Neural cell (in vitro differentiated cells): ENCODE data around the gene FGA. TPM values are rescaled to one million over a fixed set of nuclear protein-coding genes. Genes with fewer than 3 reads are reported as not detected.
"Not testable (repeated sequence)": the region's sequence is repeated elsewhere in the genome, so short reads cannot be mapped to it uniquely, and the experiment has no call there.

Source experiments
- H2AFZ ChIP-seq: fragments of 200-600, 300-800 bp; sonication (generic), shearing (Covaris generic); 2 replicates; pipeline ENCODE4 v1.6.0; 2014; ENCODE audit warnings: low read depth, mild to moderate bottlenecking, antibody characterized with exemption, low read length, moderate library complexity
- H3F3A ChIP-seq: fragments of 200-600 bp; shearing (Covaris generic); 2 replicates; pipeline ENCODE4 v1.6.1; 2016; ENCODE audit warnings: mild to moderate bottlenecking, moderate library complexity, mixed read lengths, antibody characterized with exemption, low read length; ENCODE audit not compliant: insufficient read depth, poor library complexity, severe bottlenecking
- H3K27ac ChIP-seq: fragments of 200-600, 300-800 bp; sonication (generic), shearing (Covaris generic); 2 replicates; pipeline ENCODE4 v1.5.1; 2014; ENCODE audit warnings: mild to moderate bottlenecking, low read length, moderate library complexity
- H3K27me3 ChIP-seq: fragments of 300-800, 200-600 bp; sonication (generic), shearing (Covaris generic); 2 replicates; pipeline ENCODE4 v1.6.0; 2014; ENCODE audit warnings: mild to moderate bottlenecking, low read depth, low read length, moderate library complexity; ENCODE audit not compliant: insufficient read depth
- H3K36me3 ChIP-seq: fragments of 300-800, 200-600 bp; sonication (generic), shearing (Covaris generic); 2 replicates; pipeline ENCODE4 v1.5.1; 2014; ENCODE audit warnings: mild to moderate bottlenecking, antibody characterized with exemption, low read length, moderate library complexity; ENCODE audit not compliant: insufficient read depth
- H3K4me2 ChIP-seq: fragments of 300-800, 200-600 bp; sonication (generic), shearing (Covaris generic); 2 replicates; pipeline ENCODE4 v1.6.0; 2014; ENCODE audit warnings: mild to moderate bottlenecking, low read length
- H3K4me3 ChIP-seq: fragments of 300-800, 200-600 bp; sonication (generic), shearing (Covaris generic); 2 replicates; pipeline ENCODE4 v1.5.1; 2014; ENCODE audit warnings: mild to moderate bottlenecking, low read length, moderate library complexity
- H3K79me2 ChIP-seq: fragments of 200-600 bp; shearing (Covaris generic); replicated peaks from 2 replicates; pipeline ENCODE4 v1.6.0; 2014; ENCODE audit warnings: mild to moderate bottlenecking, low read length, moderate library complexity; ENCODE audit not compliant: insufficient read depth
- H3K9ac ChIP-seq: fragments of 300-800, 200-600 bp; sonication (generic), shearing (Covaris generic); 2 replicates; pipeline ENCODE4 v1.6.1; 2016; ENCODE audit warnings: mild to moderate bottlenecking, low read length, mixed read lengths
- H3K9me2 ChIP-seq: fragments of 200-600 bp; shearing (Covaris generic); 2 replicates; pipeline ENCODE4 v1.6.1; 2016; ENCODE audit warnings: mild to moderate bottlenecking, low read length, mixed read lengths; ENCODE audit not compliant: insufficient read depth
- H3K9me3 ChIP-seq: fragments of 200-600, 300-800 bp; sonication (generic), shearing (Covaris generic); 2 replicates; pipeline ENCODE4 v1.6.1; 2016; ENCODE audit warnings: mild to moderate bottlenecking, mixed run types, low read length, moderate library complexity, mixed read lengths
- H4K20me1 ChIP-seq: fragments of 200-600 bp; shearing (Covaris generic); 2 replicates; pipeline ENCODE4 v1.6.1; 2016; ENCODE audit warnings: mild to moderate bottlenecking, mixed run types; ENCODE audit not compliant: insufficient read depth
- EP300 ChIP-seq: fragments of 450-650 bp; conservative IDR thresholded peaks from 2 replicates; pipeline ENCODE4 v1.6.1; 2014; ENCODE audit warnings: antibody characterized with exemption, mild to moderate bottlenecking, moderate library complexity; ENCODE audit not compliant: poor library complexity, severe bottlenecking
- EZH2 ChIP-seq: fragments of 200-600, 300-800 bp; shearing (Covaris generic), sonication (generic); IDR thresholded peaks from 2 replicates; pipeline ENCODE4 v1.6.1; 2014; ENCODE audit warnings: antibody characterized with exemption, low read length, borderline replicate concordance, mild to moderate bottlenecking; ENCODE audit not compliant: insufficient read depth, poor library complexity, severe bottlenecking
- POLR2AphosphoS5 ChIP-seq: IDR thresholded peaks from 2 replicates; pipeline ENCODE4 v1.6.1; 2012
- RAD21 ChIP-seq: fragments of 450-650 bp; conservative IDR thresholded peaks from 2 replicates; pipeline ENCODE4 v1.6.1; 2014; ENCODE audit warnings: antibody characterized with exemption, mild to moderate bottlenecking, moderate library complexity
- TAF1 ChIP-seq: IDR thresholded peaks from 2 replicates; pipeline ENCODE4 v1.6.1; 2012; ENCODE audit warnings: low read depth
- polyA plus RNA-seq: library from polyadenylated mRNA; depleted of rRNA; stranded (reverse); fragments of >200 nt; gene quantifications from 2 replicates; pipeline ENCODE4 v1.2.3, GENCODE V29; 2014
- TF ChIP-seq, protein P1 (sequence below): fragments of 450-650 bp; IDR thresholded peaks from 2 replicates; pipeline ENCODE4 v1.5.1; 2014; ENCODE audit warnings: antibody characterized with exemption, mild to moderate bottlenecking, moderate library complexity; ENCODE audit not compliant: poor library complexity, severe bottlenecking
- TF ChIP-seq, protein P2 (sequence below): IDR thresholded peaks from 2 replicates; pipeline ENCODE4 v1.6.1; 2012; ENCODE audit warnings: borderline replicate concordance

FGA gene
- polyA plus RNA-seq, 1 donor from 2014 or later, result not detected

DNA sequence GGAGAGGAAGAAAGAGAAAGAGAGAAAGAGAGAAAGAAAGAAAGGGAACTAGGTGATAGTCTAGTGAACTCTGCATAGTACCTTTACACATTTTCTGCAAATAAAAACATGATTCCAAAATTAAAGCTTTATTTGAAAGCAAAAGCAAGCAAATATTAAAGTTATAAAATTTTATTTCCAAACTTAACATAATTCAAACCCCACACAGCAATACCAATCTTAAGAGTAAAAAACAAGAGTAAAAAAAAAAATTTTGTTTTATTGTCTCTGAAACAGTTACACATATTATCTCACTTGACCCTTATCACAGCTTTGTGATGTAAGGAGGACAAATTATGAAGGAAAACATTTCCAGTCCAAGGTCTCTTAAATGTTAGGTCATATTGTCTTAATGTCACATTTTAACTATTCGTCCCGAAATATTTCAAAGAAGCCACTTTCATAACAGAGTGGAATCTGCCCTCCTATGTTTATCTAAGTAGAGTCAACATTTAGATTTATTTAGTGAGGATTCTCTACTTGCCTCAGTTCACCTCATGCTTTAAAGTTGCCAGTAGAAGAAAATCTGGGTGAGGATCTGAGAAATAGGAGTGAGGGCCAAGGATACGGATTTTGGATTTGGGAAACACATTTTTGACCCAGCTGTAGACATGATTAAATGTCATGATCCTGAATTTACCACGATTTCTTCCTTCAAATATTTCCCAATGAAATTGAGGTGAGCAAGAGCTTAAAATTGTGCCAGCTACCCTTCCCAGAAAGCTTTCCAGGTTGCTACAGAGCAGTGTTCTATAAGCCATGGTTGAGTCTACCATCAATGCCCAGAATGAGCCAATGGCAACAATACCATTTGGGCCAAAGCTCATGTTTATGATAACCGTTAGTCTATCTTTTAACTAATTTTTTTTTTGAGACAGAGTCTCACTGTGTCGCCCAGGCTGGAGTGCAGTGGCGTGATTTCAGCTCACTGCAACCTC, 7.5 kb upstream of the FGA start:
- Histone ChIP-seq H3K9ac (no peak overlapping the region), H3K9me3 (no peaks in the 10 kb centered on the region), H3K27ac (no peak overlapping the region), H3K9me2 (no peaks in the 10 kb centered on the region), H3K36me3 (no peaks in the 10 kb centered on the region), H3K4me3 (no peak overlapping the region), H3K4me2 (no peak overlapping the region), H3K27me3 (no peaks in the 10 kb centered on the region), H2AFZ (no peak overlapping the region), H3K79me2 (no peaks in the 10 kb centered on the region), H4K20me1 (no peaks in the 10 kb centered on the region), H3F3A (no peaks in the 10 kb centered on the region)
- TF ChIP-seq RAD21 (no peak), POLR2AphosphoS5 (no peak), TAF1 (no peak)
- TF ChIP-seq, protein P1, sequence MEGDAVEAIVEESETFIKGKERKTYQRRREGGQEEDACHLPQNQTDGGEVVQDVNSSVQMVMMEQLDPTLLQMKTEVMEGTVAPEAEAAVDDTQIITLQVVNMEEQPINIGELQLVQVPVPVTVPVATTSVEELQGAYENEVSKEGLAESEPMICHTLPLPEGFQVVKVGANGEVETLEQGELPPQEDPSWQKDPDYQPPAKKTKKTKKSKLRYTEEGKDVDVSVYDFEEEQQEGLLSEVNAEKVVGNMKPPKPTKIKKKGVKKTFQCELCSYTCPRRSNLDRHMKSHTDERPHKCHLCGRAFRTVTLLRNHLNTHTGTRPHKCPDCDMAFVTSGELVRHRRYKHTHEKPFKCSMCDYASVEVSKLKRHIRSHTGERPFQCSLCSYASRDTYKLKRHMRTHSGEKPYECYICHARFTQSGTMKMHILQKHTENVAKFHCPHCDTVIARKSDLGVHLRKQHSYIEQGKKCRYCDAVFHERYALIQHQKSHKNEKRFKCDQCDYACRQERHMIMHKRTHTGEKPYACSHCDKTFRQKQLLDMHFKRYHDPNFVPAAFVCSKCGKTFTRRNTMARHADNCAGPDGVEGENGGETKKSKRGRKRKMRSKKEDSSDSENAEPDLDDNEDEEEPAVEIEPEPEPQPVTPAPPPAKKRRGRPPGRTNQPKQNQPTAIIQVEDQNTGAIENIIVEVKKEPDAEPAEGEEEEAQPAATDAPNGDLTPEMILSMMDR, result no peak
- TF ChIP-seq, protein P2, sequence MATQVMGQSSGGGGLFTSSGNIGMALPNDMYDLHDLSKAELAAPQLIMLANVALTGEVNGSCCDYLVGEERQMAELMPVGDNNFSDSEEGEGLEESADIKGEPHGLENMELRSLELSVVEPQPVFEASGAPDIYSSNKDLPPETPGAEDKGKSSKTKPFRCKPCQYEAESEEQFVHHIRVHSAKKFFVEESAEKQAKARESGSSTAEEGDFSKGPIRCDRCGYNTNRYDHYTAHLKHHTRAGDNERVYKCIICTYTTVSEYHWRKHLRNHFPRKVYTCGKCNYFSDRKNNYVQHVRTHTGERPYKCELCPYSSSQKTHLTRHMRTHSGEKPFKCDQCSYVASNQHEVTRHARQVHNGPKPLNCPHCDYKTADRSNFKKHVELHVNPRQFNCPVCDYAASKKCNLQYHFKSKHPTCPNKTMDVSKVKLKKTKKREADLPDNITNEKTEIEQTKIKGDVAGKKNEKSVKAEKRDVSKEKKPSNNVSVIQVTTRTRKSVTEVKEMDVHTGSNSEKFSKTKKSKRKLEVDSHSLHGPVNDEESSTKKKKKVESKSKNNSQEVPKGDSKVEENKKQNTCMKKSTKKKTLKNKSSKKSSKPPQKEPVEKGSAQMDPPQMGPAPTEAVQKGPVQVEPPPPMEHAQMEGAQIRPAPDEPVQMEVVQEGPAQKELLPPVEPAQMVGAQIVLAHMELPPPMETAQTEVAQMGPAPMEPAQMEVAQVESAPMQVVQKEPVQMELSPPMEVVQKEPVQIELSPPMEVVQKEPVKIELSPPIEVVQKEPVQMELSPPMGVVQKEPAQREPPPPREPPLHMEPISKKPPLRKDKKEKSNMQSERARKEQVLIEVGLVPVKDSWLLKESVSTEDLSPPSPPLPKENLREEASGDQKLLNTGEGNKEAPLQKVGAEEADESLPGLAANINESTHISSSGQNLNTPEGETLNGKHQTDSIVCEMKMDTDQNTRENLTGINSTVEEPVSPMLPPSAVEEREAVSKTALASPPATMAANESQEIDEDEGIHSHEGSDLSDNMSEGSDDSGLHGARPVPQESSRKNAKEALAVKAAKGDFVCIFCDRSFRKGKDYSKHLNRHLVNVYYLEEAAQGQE, result no peak

DNA sequence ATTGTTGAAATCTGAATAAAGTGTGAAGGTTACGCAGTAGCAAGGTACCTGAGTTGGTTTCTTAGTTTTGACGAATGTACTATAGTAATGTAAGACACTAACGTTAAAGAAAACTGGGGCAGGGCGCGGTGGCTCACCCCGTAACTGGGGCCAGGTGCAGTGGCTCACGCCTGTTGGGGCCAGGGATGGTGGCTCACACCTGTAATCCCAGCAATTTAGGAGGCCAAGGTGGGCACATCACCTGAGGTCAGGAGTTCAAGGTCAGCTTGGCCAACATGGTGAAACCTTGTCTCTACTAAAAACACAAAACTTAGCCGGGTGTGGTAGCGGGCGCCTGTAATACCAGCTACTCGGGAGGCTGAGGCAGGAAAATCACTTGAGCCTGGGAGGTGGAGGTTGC, 6.7 kb upstream of the FGA start:
- H3K9ac ChIP-seq, H3F3A ChIP-seq, H3K36me3 ChIP-seq, H3K4me3 ChIP-seq, H3K79me2 ChIP-seq, H2AFZ ChIP-seq, H3K27ac ChIP-seq, H3K27me3 ChIP-seq, H3K9me2 ChIP-seq, H3K4me2 ChIP-seq, H4K20me1 ChIP-seq, H3K9me3 ChIP-seq: not testable (repeated sequence)

- Histone ChIP-seq H3K4me2 (no peak overlapping the region), H2AFZ (no peak overlapping the region), H3K9me3 (no peaks in the 10 kb centered on the region), H3K79me2 (no peaks in the 10 kb centered on the region), H4K20me1 (no peaks in the 10 kb centered on the region), H3K9me2 (no peaks in the 10 kb centered on the region), H3K27ac (no peak overlapping the region), H3K27me3 (no peaks in the 10 kb centered on the region), H3K4me3 (no peak overlapping the region), H3K9ac (no peak overlapping the region), H3F3A (no peaks in the 10 kb centered on the region), H3K36me3 (no peaks in the 10 kb centered on the region)
- TF ChIP-seq EZH2 (no peak), EP300 (no peak), TAF1 (no peak)
- TF ChIP-seq, protein P2, result no peak
These were observed 5.3 kb upstream of the FGA start for GRCh38 chr4:154595807-154596206.

DNA sequence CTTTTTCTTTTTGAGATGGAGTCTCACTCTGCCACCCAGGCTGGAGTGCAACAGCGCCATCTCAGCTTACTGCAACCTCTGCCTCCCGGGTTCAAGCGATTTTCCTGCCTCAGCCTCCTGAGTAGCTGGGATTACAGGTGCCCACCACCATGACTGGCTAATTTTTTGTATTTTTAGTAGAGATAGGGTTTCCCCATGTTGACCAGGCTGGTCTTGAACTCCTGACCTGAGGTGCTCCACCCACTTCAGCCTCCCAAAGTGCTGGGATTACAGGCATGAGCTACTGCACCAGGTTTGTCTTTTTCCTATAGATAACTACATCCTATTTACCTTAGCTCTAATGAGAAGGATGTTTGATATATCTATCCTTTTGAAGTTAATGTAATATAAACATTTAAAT, 3.8 kb upstream of the FGA start:
- H3K4me2 ChIP-seq, result not testable (repeated sequence)

More for the DNA sequence above, 3.8 kb upstream of the FGA start:
- not testable (repeated sequence) for H3F3A ChIP-seq, H3K9me2 ChIP-seq, H4K20me1 ChIP-seq, H3K9me3 ChIP-seq, H3K27me3 ChIP-seq, H3K36me3 ChIP-seq, H3K4me3 ChIP-seq, H3K27ac ChIP-seq, H3K79me2 ChIP-seq, H2AFZ ChIP-seq, H3K9ac ChIP-seq
